PC-9 (cell line): ENCODE measurements around the gene GPC1. TPM values are rescaled to one million over a fixed set of nuclear protein-coding genes. Genes with fewer than 3 reads are reported as not detected.

Source experiments
- BruUV-seq: library from RNA; stranded (reverse); fragments of 400-500 nt; replicated peaks from 2 replicates; lab custom pipeline; 2021; lab: Mats Ljungman, UMichigan
- CTCF ChIA-PET: fragments of 300-600 bp; sonication (Branson Sonifier 250); formaldehyde crosslinking; loops from one replicate; lab custom pipeline; 2022; ENCODE audit warnings: antibody characterized with exemption; lab: Charles Lee
- POLR2A ChIA-PET: fragments of 300-600 bp; sonication (Branson Sonifier 250); formaldehyde crosslinking; loops from one replicate; lab custom pipeline; 2022; ENCODE audit warnings: antibody characterized with exemption; ENCODE audit not compliant: unreplicated experiment; lab: Charles Lee
- DNase-seq, 2 experiments: peaks; one replicate each; pipeline versions ENCODE4 v3.0.0 to v3.0.0-alpha.2; 2015 to 2022; ENCODE audit warnings: mixed read lengths in 1 of 2
- H2AFZ ChIP-seq: fragments of 200-600 bp; sonication (generic); 2 replicates; pipeline ENCODE4 v1.8.1; 2017; ENCODE audit warnings: antibody characterized with exemption
- H3F3A ChIP-seq: fragments of 200-600 bp; sonication (generic); 2 replicates; pipeline ENCODE4 v1.8.1; 2017; ENCODE audit warnings: antibody characterized with exemption, mild to moderate bottlenecking, low read depth; ENCODE audit not compliant: insufficient read depth
- H3K27ac ChIP-seq: fragments of 200-600 bp; sonication (generic); 2 replicates; pipeline ENCODE4 v1.6.1; 2016; ENCODE audit warnings: mixed run types
- H3K27me3 ChIP-seq: fragments of 200-600 bp; sonication (generic); 2 replicates; pipeline ENCODE4 v1.6.1; 2016; ENCODE audit warnings: low read depth, mixed run types; ENCODE audit not compliant: insufficient read depth
- H3K36me3 ChIP-seq: fragments of 200-600 bp; sonication (generic); 2 replicates; pipeline ENCODE4 v1.6.1; 2016; ENCODE audit warnings: low read depth, mixed run types
- H3K4me1 ChIP-seq: fragments of 200-600 bp; sonication (generic); replicated peaks from 2 replicates; pipeline ENCODE4 v1.6.1; 2016; ENCODE audit warnings: mixed run types; ENCODE audit not compliant: insufficient read depth
- H3K4me2 ChIP-seq: fragments of 200-600 bp; sonication (generic); 2 replicates; pipeline ENCODE4 v1.6.1; 2017; ENCODE audit warnings: mixed run types
- H3K4me3 ChIP-seq: fragments of 200-600 bp; sonication (generic); 2 replicates; pipeline ENCODE4 v1.6.1; 2016; ENCODE audit warnings: mixed run types
- H3K79me2 ChIP-seq: fragments of 200-600 bp; sonication (generic); 2 replicates; pipeline ENCODE4 v1.6.1; 2017; ENCODE audit warnings: low read depth, mixed run types
- H3K9me2 ChIP-seq: fragments of 200-600 bp; sonication (generic); 2 replicates; pipeline ENCODE4 v1.8.1; 2017; ENCODE audit warnings: mild to moderate bottlenecking; ENCODE audit not compliant: insufficient read depth
- H3K9me3 ChIP-seq: fragments of 200-600 bp; sonication (generic); 2 replicates; pipeline ENCODE4 v1.8.1; 2016; ENCODE audit warnings: low read depth; ENCODE audit not compliant: insufficient read depth
- H4K20me1 ChIP-seq: fragments of 200-600 bp; sonication (generic); 2 replicates; pipeline ENCODE4 v1.8.1; 2017; ENCODE audit not compliant: insufficient read depth
- CTCF ChIP-seq: fragments of 200-600 bp; sonication (generic); conservative IDR thresholded peaks from 2 replicates; pipeline ENCODE4 v1.6.1; 2017; ENCODE audit warnings: mixed run types, antibody characterized with exemption, mild to moderate bottlenecking, moderate library complexity
- EZH2 ChIP-seq: fragments of 200-600 bp; sonication (generic); IDR thresholded peaks from 2 replicates; pipeline ENCODE4 v1.8.0; 2017; ENCODE audit warnings: antibody characterized with exemption, low read depth
- intact Hi-C: fragments of 100-400 bp; cut with micrococcal nuclease; formaldehyde crosslinking; loops from one replicate; pipeline ENCODE4 v1.10.0; 2022; ENCODE audit not compliant: unreplicated experiment
- total RNA-seq: library from RNA; stranded (reverse); gene quantifications from 2 replicates; pipeline ENCODE4 v1.2.3, GENCODE V29; 2021

Gene GPC1
- total RNA-seq, 1 experiment from 2014 or later, result 302 TPM

- H3K27ac ChIP-seq, result no peak overlapping the region
- 0 out of 2 replicates have a peak, but pooled peaks cover 6% of the 10 kb centered on the region for H4K20me1 ChIP-seq
- H3K9me3 ChIP-seq, result no peaks in the 10 kb centered on the region
- no peaks in the 10 kb centered on the region for H3K79me2 ChIP-seq
- H3K4me2 ChIP-seq, result no peak overlapping the region
- H2AFZ ChIP-seq, result no peak overlapping the region
- H3K4me3 ChIP-seq, result no peak overlapping the region
- intact Hi-C loops, result no loop called here
- no TSS peak for BruUV-seq
- H3F3A ChIP-seq, result no peaks in the 10 kb centered on the region
- ChIA-PET CTCF (no interaction called here), POLR2A (no interaction called here)
- peaks cover 2% of the 10 kb centered on the region; the same call in 1 of the 2 replicates for H3K36me3 ChIP-seq
- H3K27me3 ChIP-seq, result no peaks in the 10 kb centered on the region
- TF ChIP-seq EZH2, result no peak
- TF ChIP-seq CTCF, result no peak
- H3K4me1 ChIP-seq, result no peaks in the 10 kb centered on the region
- H3K9me2 ChIP-seq, result no peaks in the 10 kb centered on the region
- DNase-seq, result no peak
These were observed 68.4 kb downstream of the GPC1 start for GRCh38 chr2:240503848-240504247.

- no peak overlapping the region for H3K4me2 ChIP-seq
- TF ChIP-seq EZH2 (no peak), CTCF (no peak)
- H3K27me3 ChIP-seq, result no peaks in the 10 kb centered on the region
- no TSS peak for BruUV-seq
- CTCF ChIA-PET, result no interaction called here
- H3K79me2 ChIP-seq, result no peaks in the 10 kb centered on the region
- H3F3A ChIP-seq, result no peaks in the 10 kb centered on the region
- H3K36me3 ChIP-seq, result peaks cover under 1% of the 10 kb centered on the region
- intact Hi-C loops, result no loop called here
- no peaks in the 10 kb centered on the region for H3K9me3 ChIP-seq
- H4K20me1 ChIP-seq, result 0 out of 2 replicates have a peak, but pooled peaks cover 6% of the 10 kb centered on the region
- H3K9me2 ChIP-seq, result no peaks in the 10 kb centered on the region
- H2AFZ ChIP-seq, result no peak overlapping the region
- POLR2A ChIA-PET, result no interaction called here
- H3K27ac ChIP-seq, result no peak overlapping the region
- no peak for DNase-seq
- H3K4me1 ChIP-seq, result no peaks in the 10 kb centered on the region
- no peak overlapping the region for H3K4me3 ChIP-seq
These were observed 70.4 kb downstream of the GPC1 start for GRCh38 chr2:240505910-240506309.

- CTCF ChIA-PET, result no interaction called here
- intact Hi-C loops, result no loop called here
- no TSS peak for BruUV-seq
These were observed 71.1 kb downstream of the GPC1 start for GRCh38 chr2:240506406-240507059.

More at GRCh38 chr2:240506406-240507059, 71.1 kb downstream of the GPC1 start:
- Histone ChIP-seq H3K27me3 (no peaks in the 10 kb centered on the region), H3K79me2 (no peaks in the 10 kb centered on the region), H3K36me3 (peaks cover 6% of the 10 kb centered on the region), H3K4me2 (no peak overlapping the region), H2AFZ (no peak overlapping the region), H3K9me2 (no peaks in the 10 kb centered on the region), H3K9me3 (no peaks in the 10 kb centered on the region), H3K27ac (no peak overlapping the region), H3K4me1 (no peaks in the 10 kb centered on the region), H3F3A (no peaks in the 10 kb centered on the region), H3K4me3 (no peak overlapping the region), H4K20me1 (0 out of 2 replicates have a peak, but pooled peaks cover 3% of the 10 kb centered on the region)
- POLR2A ChIA-PET, result interaction anchor here (0.6 kb wide), 1 partner anchor 98 kb away, joined by 4 read pairs; no protein-coding TSS in a partner anchor
- TF ChIP-seq EZH2, result no peak
- no peak for TF ChIP-seq CTCF
- DNase-seq, result no peak
